H9 (cell line): Measurements from ENCODE around the gene ARSG. TPM values are rescaled to one million over a fixed set of nuclear protein-coding genes. Genes with fewer than 3 reads are reported as not detected.

Source experiments
- DNase-seq: peaks from one replicate; pipeline ENCODE4 v3.0.0-alpha.2; 2017
- H2AFZ ChIP-seq: one replicate; pipeline ENCODE4 v1.6.1; 2013; ENCODE audit warnings: mild to moderate bottlenecking, low read length, control low read depth, moderate library complexity
- H2AK5ac ChIP-seq: 2 replicates; pipeline ENCODE4 v1.6.1; 2013; ENCODE audit warnings: low read length, control low read depth, mixed read lengths; ENCODE audit not compliant: insufficient read length
- H2BK120ac ChIP-seq: one replicate; pipeline ENCODE4 v1.6.1; 2013; ENCODE audit warnings: low read depth, mild to moderate bottlenecking, low read length, control low read depth, inconsistent platforms; ENCODE audit not compliant: poor library complexity, severe bottlenecking
- H2BK12ac ChIP-seq: 2 replicates; pipeline ENCODE4 v1.6.1; 2013; ENCODE audit warnings: low read length, control low read depth, mixed read lengths, low read depth; ENCODE audit not compliant: insufficient read length
- H2BK15ac ChIP-seq: 2 replicates; pipeline ENCODE4 v1.6.1; 2013; ENCODE audit warnings: low read depth, low read length, control low read depth
- H2BK20ac ChIP-seq: one replicate; pipeline ENCODE4 v1.6.1; 2013; ENCODE audit warnings: low read depth, mild to moderate bottlenecking, low read length, control low read depth, inconsistent platforms; ENCODE audit not compliant: poor library complexity, severe bottlenecking
- H2BK5ac ChIP-seq: 2 replicates; pipeline ENCODE4 v1.6.1; 2013; ENCODE audit warnings: low read length, control low read depth, mixed read lengths; ENCODE audit not compliant: insufficient read length
- H3K14ac ChIP-seq: 2 replicates; pipeline ENCODE4 v1.6.1; 2013; ENCODE audit warnings: low read length, control low read depth; ENCODE audit not compliant: insufficient read depth
- H3K18ac ChIP-seq: 2 replicates; pipeline ENCODE4 v1.6.1; 2013; ENCODE audit warnings: low read depth, mild to moderate bottlenecking, mixed read lengths, low read length, control low read depth; ENCODE audit not compliant: insufficient read length
- H3K23ac ChIP-seq: 2 replicates; pipeline ENCODE4 v1.6.1; 2013; ENCODE audit warnings: low read length, control low read depth, mixed read lengths, low read depth; ENCODE audit not compliant: insufficient read length
- H3K23me2 ChIP-seq: 2 replicates; pipeline ENCODE4 v1.6.1; 2013; ENCODE audit warnings: low read depth, mild to moderate bottlenecking, mixed read lengths, low read length, control low read depth; ENCODE audit not compliant: insufficient read length, poor library complexity, severe bottlenecking
- H3K27ac ChIP-seq: 2 replicates; pipeline ENCODE4 v1.5.1; 2013; ENCODE audit warnings: low read length, control low read depth, mixed read lengths, low read depth; ENCODE audit not compliant: insufficient read length
- H3K27me3 ChIP-seq: 2 replicates; pipeline ENCODE4 v1.6.1; 2013; ENCODE audit warnings: low read length, control low read depth, inconsistent platforms; ENCODE audit not compliant: insufficient read depth
- H3K4ac ChIP-seq: 2 replicates; pipeline ENCODE4 v1.6.1; 2013; ENCODE audit warnings: low read depth, mild to moderate bottlenecking, control low read depth, inconsistent platforms, low read length, moderate library complexity
- H3K4me1 ChIP-seq: 2 replicates; pipeline ENCODE4 v1.6.1; 2013; ENCODE audit warnings: low read length, control low read depth, inconsistent platforms; ENCODE audit not compliant: insufficient read depth
- H3K4me2 ChIP-seq: 2 replicates; pipeline ENCODE4 v1.6.1; 2013; ENCODE audit warnings: low read length, control low read depth, mixed read lengths; ENCODE audit not compliant: insufficient read length, insufficient read depth
- H3K56ac ChIP-seq: 2 replicates; pipeline ENCODE4 v1.6.1; 2013; ENCODE audit warnings: low read depth, mild to moderate bottlenecking, mixed read lengths, low read length, control low read depth; ENCODE audit not compliant: insufficient read length
- H3K79me1 ChIP-seq: 2 replicates; pipeline ENCODE4 v1.6.1; 2013; ENCODE audit warnings: low read depth, mild to moderate bottlenecking, moderate library complexity, low read length, control low read depth, inconsistent platforms; ENCODE audit not compliant: insufficient read depth, poor library complexity, severe bottlenecking
- H3K79me2 ChIP-seq: 2 replicates; pipeline ENCODE4 v1.6.1; 2013; ENCODE audit warnings: low read length, control low read depth, inconsistent platforms; ENCODE audit not compliant: insufficient read depth
- H3K9ac ChIP-seq: 2 replicates; pipeline ENCODE4 v1.6.1; 2013; ENCODE audit warnings: low read length, control low read depth, mixed read lengths; ENCODE audit not compliant: insufficient read length; ENCODE audit errors: extremely low read depth
- H3K9me3 ChIP-seq: one replicate; pipeline ENCODE4 v1.6.1; 2013; ENCODE audit warnings: low read depth, low read length, inconsistent platforms; ENCODE audit not compliant: control insufficient read depth
- H3T11ph ChIP-seq: one replicate; pipeline ENCODE4 v1.6.1; 2013; ENCODE audit warnings: mild to moderate bottlenecking, low read length, control low read depth, inconsistent platforms
- H4K20me1 ChIP-seq: one replicate; pipeline ENCODE4 v1.6.1; 2013; ENCODE audit not compliant: control insufficient read depth, insufficient read length, insufficient read depth
- H4K5ac ChIP-seq: 2 replicates; pipeline ENCODE4 v1.6.1; 2013; ENCODE audit warnings: low read depth, mild to moderate bottlenecking, mixed read lengths, low read length, control low read depth; ENCODE audit not compliant: insufficient read length
- H4K8ac ChIP-seq: replicated peaks from 2 replicates; pipeline ENCODE4 v1.6.1; 2013; ENCODE audit warnings: low read length, control low read depth, mixed read lengths, low read depth; ENCODE audit not compliant: insufficient read length
- H4K91ac ChIP-seq: 2 replicates; pipeline ENCODE4 v1.6.1; 2013; ENCODE audit warnings: low read depth, mild to moderate bottlenecking, moderate library complexity, mixed read lengths, low read length, control low read depth; ENCODE audit not compliant: insufficient read length
- H3K27ac Mint-ChIP-seq, 3 experiments: 2 replicates in 2 of 3; 3 replicates in 1 of 3; pipeline ENCODE4 v1.8.0; 2020 to 2021; ENCODE audit warnings: mixed read lengths in 3 of 3, mild to moderate bottlenecking in 1 of 3, moderate library complexity in 1 of 3
- H3K27me3 Mint-ChIP-seq: 2 replicates; pipeline ENCODE4 v1.8.0; 2021; ENCODE audit warnings: low read depth, mild to moderate bottlenecking, moderate library complexity, mixed read lengths
- H3K36me3 Mint-ChIP-seq, 3 experiments: 2 replicates in 2 of 3; 3 replicates in 1 of 3; pipeline ENCODE4 v1.8.0; 2020 to 2021; ENCODE audit warnings: low read depth in 3 of 3, mixed read lengths in 3 of 3; ENCODE audit not compliant: insufficient read depth in 1 of 3
- H3K4me1 Mint-ChIP-seq, 2 experiments: 2 replicates each; pipeline ENCODE4 v1.8.0; 2020; ENCODE audit warnings: mixed read lengths in 2 of 2
- H3K4me3 Mint-ChIP-seq, 2 experiments: 2 replicates in 1 of 2; 3 replicates in 1 of 2; pipeline ENCODE4 v1.8.0; 2020 to 2021; ENCODE audit warnings: mild to moderate bottlenecking in 2 of 2, mixed read lengths in 2 of 2, moderate library complexity in 1 of 2
- H3K9me3 Mint-ChIP-seq, 2 experiments: 2 replicates in 1 of 2; 3 replicates in 1 of 2; pipeline ENCODE4 v1.8.0; 2020; ENCODE audit warnings: mild to moderate bottlenecking in 2 of 2, mixed read lengths in 2 of 2, moderate library complexity in 1 of 2
- WGBS: extraction: QIAGEN DNeasy Blood & Tissue Kit; methylation state at CpG from one replicate; pipeline ENCODE4 v1.1.7; 2013; ENCODE audit warnings: missing lambda C conversion rate, low lambda C conversion rate, mixed read lengths; ENCODE audit not compliant: insufficient read length; ENCODE audit errors: extremely low coverage; 5-methylcytosine and 5-hydroxymethylcytosine counted together
- total RNA-seq: library from RNA; stranded (reverse); gene quantifications from 2 replicates; pipeline ENCODE4 v1.2.1, GENCODE V29; 2021
- TF ChIP-seq, protein P1 (sequence below): fragments of 200-600 bp; sonication (generic); conservative IDR thresholded peaks from 3 replicates; pipeline ENCODE4 v1.8.0; 2021; ENCODE audit warnings: antibody characterized with exemption, mild to moderate bottlenecking

ARSG gene
- total RNA-seq, 1 experiment from 2014 or later, result 3.6 TPM

DNA sequence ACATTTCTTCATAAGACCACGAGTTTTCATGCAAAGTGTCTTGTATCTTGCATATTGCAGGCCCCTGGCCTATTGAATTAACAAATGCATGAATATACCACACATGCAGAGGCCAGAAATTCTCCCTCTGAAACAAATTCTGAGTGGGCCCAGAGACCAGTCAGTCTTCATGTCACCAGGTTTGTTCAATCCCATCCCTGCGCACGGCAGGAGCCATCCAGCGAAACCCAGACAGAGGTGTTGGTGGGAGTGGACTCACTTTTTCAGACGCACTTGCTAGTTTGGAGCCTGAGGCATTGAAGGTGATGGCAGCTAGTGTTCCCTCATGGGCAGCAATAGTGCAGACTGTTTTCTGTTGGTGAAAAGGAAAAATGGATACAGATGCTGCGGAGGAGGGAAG, 144.1 kb downstream of the ARSG start:
- no peak overlapping the region for H2AK5ac ChIP-seq

More for the DNA sequence above, 144.1 kb downstream of the ARSG start:
- H3K27ac ChIP-seq, result no peak overlapping the region
- peaks cover 8 to 9% of the 10 kb centered on the region in 2 experiments for H3K4me1 Mint-ChIP-seq
- no peaks in the 10 kb centered on the region for H3K23me2 ChIP-seq
- no peaks in the 10 kb centered on the region for H3K9me3 ChIP-seq
- H3K4me1 ChIP-seq, result no peaks in the 10 kb centered on the region
- H3K27me3 ChIP-seq, result no peaks in the 10 kb centered on the region
- no peaks in the 10 kb centered on the region for H3K9me3 Mint-ChIP-seq
- no peak overlapping the region for H3K56ac ChIP-seq
- H4K8ac ChIP-seq, result no peak overlapping the region
- H2BK15ac ChIP-seq, result no peak overlapping the region
- H3K23ac ChIP-seq, result no peak overlapping the region
- no peak overlapping the region for H4K5ac ChIP-seq
- H4K20me1 ChIP-seq, result no peaks in the 10 kb centered on the region
- no peak overlapping the region for H2BK120ac ChIP-seq
- no peaks in the 10 kb centered on the region for H3K27me3 Mint-ChIP-seq
- DNase-seq, result no peak
- no peak overlapping the region for H3K27ac Mint-ChIP-seq
- no peak overlapping the region for H2BK20ac ChIP-seq
- WGBS, result no CpG with 5 or more reads among the region's 6 CpGs
- no peak overlapping the region for H3K4me2 ChIP-seq
- no peak overlapping the region for H3T11ph ChIP-seq
- H3K4ac ChIP-seq, result no peak overlapping the region
- no peak overlapping the region for H3K18ac ChIP-seq
- no peaks in the 10 kb centered on the region for H3K79me1 ChIP-seq
- no peak overlapping the region for H3K14ac ChIP-seq
- H3K79me2 ChIP-seq, result no peaks in the 10 kb centered on the region
- H2AFZ ChIP-seq, result no peak overlapping the region
- no peak overlapping the region for H4K91ac ChIP-seq
- H2BK12ac ChIP-seq, result no peak overlapping the region
- H3K36me3 Mint-ChIP-seq, result peaks cover 9 to 28% (median 17%) of the 10 kb centered on the region in 3 experiments; a peak in 6 of 7 replicates
- H3K9ac ChIP-seq, result no peak overlapping the region
- H2BK5ac ChIP-seq, result no peak overlapping the region
- TF ChIP-seq, protein P1, sequence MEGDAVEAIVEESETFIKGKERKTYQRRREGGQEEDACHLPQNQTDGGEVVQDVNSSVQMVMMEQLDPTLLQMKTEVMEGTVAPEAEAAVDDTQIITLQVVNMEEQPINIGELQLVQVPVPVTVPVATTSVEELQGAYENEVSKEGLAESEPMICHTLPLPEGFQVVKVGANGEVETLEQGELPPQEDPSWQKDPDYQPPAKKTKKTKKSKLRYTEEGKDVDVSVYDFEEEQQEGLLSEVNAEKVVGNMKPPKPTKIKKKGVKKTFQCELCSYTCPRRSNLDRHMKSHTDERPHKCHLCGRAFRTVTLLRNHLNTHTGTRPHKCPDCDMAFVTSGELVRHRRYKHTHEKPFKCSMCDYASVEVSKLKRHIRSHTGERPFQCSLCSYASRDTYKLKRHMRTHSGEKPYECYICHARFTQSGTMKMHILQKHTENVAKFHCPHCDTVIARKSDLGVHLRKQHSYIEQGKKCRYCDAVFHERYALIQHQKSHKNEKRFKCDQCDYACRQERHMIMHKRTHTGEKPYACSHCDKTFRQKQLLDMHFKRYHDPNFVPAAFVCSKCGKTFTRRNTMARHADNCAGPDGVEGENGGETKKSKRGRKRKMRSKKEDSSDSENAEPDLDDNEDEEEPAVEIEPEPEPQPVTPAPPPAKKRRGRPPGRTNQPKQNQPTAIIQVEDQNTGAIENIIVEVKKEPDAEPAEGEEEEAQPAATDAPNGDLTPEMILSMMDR, result no peak
- no peak overlapping the region for H3K4me3 Mint-ChIP-seq
